Mesodermal cell (in vitro differentiated cells): ENCODE measurements around the gene EPHB1.

Source experiments
- H3K27ac ChIP-seq: 2 replicates; pipeline ENCODE4 v1.7.0; 2013; ENCODE audit warnings: mild to moderate bottlenecking, low read depth, low read length, moderate library complexity; ENCODE audit not compliant: severe bottlenecking
- H3K36me3 ChIP-seq: 2 replicates; pipeline ENCODE4 v1.7.1; 2013; ENCODE audit warnings: mild to moderate bottlenecking, low read length, moderate library complexity; ENCODE audit not compliant: control insufficient read depth, insufficient read depth
- H3K4me1 ChIP-seq: one replicate; pipeline ENCODE4 v1.7.1; 2013; ENCODE audit warnings: mild to moderate bottlenecking, low read length; ENCODE audit not compliant: insufficient read depth, control insufficient read depth, poor library complexity, severe bottlenecking
- H3K4me3 ChIP-seq: 2 replicates; pipeline ENCODE4 v1.7.0; 2013; ENCODE audit warnings: low read length, control low read depth, mild to moderate bottlenecking; ENCODE audit not compliant: insufficient read depth, poor library complexity, severe bottlenecking; ENCODE audit errors: extremely low read depth
- H3K9me3 ChIP-seq: 2 replicates; pipeline ENCODE4 v1.7.1; 2013; ENCODE audit warnings: mild to moderate bottlenecking, low read length, moderate library complexity; ENCODE audit not compliant: control insufficient read depth
- WGBS, 2 experiments: methylation state at CpG; one replicate each; pipeline ENCODE4 v1.1.5; 2013; ENCODE audit warnings: missing lambda C conversion rate in 2 of 2; ENCODE audit not compliant: insufficient coverage in 2 of 2; 5-methylcytosine and 5-hydroxymethylcytosine counted together

The EPHB1 gene

DNA sequence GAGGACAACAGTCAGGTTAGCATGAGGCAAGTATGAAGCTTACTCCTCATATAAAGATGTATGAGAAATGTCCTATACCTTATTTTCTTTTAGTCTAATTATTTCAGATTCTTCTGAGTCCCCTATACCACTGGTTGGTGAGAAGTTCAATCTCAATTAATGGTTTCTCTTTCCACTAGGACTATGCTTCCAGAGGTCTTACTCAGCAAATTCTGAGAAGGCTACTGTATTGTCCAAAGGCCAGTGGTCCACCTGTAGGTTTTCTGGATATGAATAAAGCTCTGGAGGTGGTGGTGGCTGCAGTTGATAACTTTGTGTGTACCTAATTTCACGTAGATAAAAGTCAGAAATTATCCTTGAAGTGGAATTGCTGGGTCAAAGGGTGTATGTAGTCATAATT lies 149.4 kb downstream of the EPHB1 start:
- WGBS, 2 experiments: no CpG with 5 or more reads among the region's 1 CpG
- Histone ChIP-seq H3K4me1 (no peaks in the 10 kb centered on the region), H3K27ac (no peak overlapping the region), H3K4me3 (no peak overlapping the region), H3K36me3 (no peaks in the 10 kb centered on the region), H3K9me3 (no peaks in the 10 kb centered on the region)

DNA sequence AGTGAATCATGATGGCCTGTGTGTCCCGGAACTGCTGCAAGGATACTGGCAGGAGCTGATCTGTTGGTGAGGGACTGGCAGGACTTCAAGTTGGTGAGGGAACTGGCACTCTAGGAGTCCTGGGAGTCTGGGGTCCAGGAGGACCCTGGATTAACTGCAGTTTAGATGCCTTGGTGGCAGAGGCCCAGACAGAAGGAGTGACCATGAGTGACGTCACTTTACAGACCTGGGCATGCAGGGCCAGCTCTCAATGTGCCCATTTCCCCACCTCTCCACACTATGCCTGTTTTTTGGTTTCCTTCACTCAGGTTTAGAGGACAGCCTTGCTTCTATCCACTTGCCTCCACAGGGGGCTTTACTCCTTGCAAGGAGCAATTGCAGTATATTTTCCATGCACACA lies 154.1 kb downstream of the EPHB1 start:
- no peak overlapping the region for H3K4me3 ChIP-seq
- no peaks in the 10 kb centered on the region for H3K36me3 ChIP-seq
- H3K9me3 ChIP-seq: no peaks in the 10 kb centered on the region
- 96% methylated on average over 2 of the region's 2 CpGs; no CpG with 5 or more reads in 1 of the 2 experiments for WGBS, 2 experiments
- no peaks in the 10 kb centered on the region for H3K4me1 ChIP-seq
- H3K27ac ChIP-seq: no peak overlapping the region

DNA sequence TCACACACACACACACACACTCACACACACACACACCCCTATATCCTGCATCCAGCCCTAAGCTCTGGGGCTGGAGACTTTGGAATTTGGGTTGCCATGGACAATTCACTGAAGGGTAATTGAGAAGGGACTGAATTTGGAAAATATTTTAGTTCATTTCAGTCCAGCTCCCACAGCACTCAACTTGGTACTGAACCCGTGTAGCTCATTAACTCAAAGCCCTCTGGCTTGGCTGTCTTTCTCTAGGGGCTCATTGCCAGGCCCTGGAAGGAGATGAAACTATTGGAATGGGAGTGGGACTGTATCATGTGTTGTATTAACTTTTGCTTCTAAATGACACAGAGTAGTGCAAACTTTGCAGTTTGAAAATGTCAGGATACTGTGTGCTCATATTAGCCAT lies 157.3 kb downstream of the EPHB1 start:
- Histone ChIP-seq H3K4me1 (no peaks in the 10 kb centered on the region), H3K27ac (no peak overlapping the region), H3K36me3 (no peaks in the 10 kb centered on the region), H3K9me3 (no peaks in the 10 kb centered on the region), H3K4me3 (no peak overlapping the region)
- no CpG with 5 or more reads among the region's 1 CpG for WGBS, 2 experiments

DNA sequence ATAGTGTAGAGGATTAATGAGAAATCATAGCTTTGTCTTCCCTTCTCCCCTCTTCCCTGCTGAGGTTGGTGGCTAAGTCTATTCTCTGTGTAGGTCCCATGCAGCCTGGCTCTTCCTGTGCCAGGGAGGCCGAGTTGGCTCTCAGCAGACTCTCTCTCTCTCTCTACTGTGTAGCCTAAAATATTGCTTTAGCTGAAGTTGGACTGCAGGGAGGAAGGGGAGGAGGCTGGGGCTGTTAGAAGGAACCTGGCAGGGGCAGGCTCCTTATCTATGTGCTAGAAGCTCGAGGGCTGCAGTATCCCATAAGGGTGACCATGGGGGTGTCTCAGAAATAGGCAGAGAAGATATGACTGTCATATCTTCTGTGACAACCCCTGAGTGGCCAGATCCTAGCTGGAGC lies 160.8 kb downstream of the EPHB1 start:
- WGBS, 2 experiments: 73 to 83% methylated on average over 1 to 2 of the region's 2 CpGs
- no peak overlapping the region for H3K4me3 ChIP-seq
- no peaks in the 10 kb centered on the region for H3K9me3 ChIP-seq
- no peak overlapping the region for H3K27ac ChIP-seq
- no peaks in the 10 kb centered on the region for H3K4me1 ChIP-seq
- H3K36me3 ChIP-seq: no peaks in the 10 kb centered on the region

DNA sequence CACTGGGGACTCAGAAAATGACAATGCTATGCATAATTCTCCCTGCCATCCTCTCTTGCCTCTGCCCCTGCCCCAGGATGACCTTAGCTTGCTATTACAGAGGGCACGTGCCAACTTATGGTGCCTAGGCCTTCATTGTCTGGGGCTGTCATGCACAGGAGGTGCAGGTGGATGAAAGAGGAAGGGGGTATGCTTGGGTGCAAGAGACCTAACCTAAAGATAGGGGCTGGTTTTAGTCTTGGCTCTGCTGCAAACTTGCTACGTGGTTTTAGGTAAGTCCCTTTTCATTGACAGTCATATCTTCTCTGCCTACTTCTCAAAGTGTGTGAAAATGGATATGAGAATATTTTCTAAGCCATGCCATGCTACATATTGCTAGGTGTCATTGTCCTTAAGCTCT lies 161.3 kb downstream of the EPHB1 start:
- 100% methylated on average over 1 of the region's 2 CpGs; no CpG with 5 or more reads in 1 of the 2 experiments for WGBS, 2 experiments

DNA sequence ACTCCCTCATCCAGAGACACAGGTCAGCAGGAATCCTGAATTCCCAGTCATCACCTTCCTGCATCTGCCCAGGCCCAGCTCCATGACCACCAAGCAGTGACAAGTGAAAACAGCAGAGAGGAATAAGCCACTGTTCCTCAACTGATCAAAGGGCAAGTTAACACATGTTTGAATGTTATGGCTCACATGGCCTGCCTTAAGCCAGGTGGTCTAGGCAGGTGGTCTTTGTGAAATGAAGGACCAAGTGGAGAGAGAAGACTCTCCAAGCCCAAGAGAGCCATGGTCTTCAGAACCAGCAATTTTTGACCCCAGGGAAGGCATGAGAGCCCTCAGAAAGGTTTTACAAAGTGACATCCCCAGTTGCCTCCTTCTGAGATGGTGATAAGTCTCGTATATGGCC lies 161.8 kb downstream of the EPHB1 start:
- Histone ChIP-seq H3K4me3 (no peak overlapping the region), H3K4me1 (no peaks in the 10 kb centered on the region), H3K9me3 (no peaks in the 10 kb centered on the region), H3K27ac (no peak overlapping the region), H3K36me3 (no peaks in the 10 kb centered on the region)
- WGBS, 2 experiments: 67 to 100% methylated on average over 1 of the region's 1 CpG

More for the DNA sequence above, 161.3 kb downstream of the EPHB1 start:
- H3K36me3 ChIP-seq: no peaks in the 10 kb centered on the region
- no peak overlapping the region for H3K27ac ChIP-seq
- H3K9me3 ChIP-seq: no peaks in the 10 kb centered on the region
- no peaks in the 10 kb centered on the region for H3K4me1 ChIP-seq
- H3K4me3 ChIP-seq: no peak overlapping the region

DNA sequence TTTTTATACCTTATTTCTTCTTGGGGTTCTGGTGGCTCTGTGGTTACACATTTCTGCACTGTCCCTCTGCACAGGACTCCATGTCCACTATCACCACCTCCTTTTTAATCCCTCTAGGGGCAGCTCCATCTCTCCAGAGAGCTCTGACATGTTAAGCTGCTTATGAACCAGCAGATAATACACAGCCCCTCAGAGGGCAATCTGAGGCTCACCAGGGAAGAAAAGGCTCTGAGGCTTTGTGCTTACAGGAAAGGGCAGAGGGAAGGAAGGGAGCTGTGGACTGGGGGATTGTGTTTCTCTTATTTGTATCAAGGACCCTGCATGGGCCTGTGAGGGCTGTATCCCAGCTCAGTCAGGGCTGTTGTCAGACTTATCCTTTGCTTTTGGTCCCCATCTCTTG lies 164.5 kb downstream of the EPHB1 start:
- Histone ChIP-seq H3K9me3 (no peaks in the 10 kb centered on the region), H3K4me3 (no peak overlapping the region), H3K27ac (no peak overlapping the region), H3K36me3 (no peaks in the 10 kb centered on the region), H3K4me1 (no peaks in the 10 kb centered on the region)

DNA sequence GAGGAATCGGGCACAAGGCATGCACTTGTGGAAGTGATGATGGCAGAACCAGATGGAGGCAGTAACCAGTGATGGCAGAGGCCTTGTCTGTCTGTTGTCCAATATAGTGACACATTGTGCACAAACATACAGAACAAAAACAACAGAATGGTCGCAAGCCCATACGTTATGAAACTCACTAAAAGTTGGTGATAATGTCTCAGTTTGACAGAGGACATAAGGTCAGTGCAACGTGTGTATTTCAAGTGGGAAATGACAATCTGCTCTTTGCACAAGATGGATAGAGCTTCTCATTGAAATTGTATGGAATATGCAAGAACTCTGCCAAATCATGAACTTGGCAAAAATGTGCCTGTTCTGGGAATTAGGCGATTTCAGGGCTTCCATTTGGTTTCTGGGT lies 169.2 kb downstream of the EPHB1 start:
- WGBS, 2 experiments: 92 to 94% methylated on average over 4 to 5 of the region's 5 CpGs
- H3K4me3 ChIP-seq: no peak overlapping the region
- H3K4me1 ChIP-seq: no peaks in the 10 kb centered on the region
- no peak overlapping the region for H3K27ac ChIP-seq
- no peaks in the 10 kb centered on the region for H3K36me3 ChIP-seq
- H3K9me3 ChIP-seq: no peaks in the 10 kb centered on the region

DNA sequence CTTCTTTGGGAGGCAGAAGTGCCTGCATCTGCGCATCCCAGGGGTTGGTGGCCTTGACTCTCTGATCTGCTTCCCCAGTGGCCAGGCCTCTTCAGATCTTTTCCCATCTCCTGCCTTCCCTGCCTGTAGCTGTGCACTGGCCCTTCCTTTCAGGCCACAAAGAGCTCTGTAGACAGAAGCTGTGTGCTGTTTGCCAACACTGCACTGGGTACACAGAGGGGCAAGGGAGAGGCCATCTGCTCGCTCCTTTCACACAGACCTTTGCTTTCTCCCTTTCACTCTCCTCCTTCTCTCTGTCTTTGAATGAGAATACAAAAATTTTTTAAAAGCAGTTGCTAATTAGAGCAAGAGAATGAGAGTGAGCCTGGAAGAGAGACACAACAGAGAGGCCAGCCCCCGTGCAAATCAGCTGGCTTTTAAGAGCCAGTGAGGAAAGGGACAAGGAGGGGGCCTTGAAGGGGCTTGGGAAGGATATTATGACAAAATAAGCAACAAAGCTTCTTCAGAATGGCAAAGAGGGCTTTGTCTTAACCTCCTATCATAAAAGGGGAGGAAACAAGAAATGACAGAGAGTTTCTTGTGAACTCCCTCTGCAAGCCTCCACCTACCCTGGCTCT lies 170.9 kb downstream of the EPHB1 start:
- Histone ChIP-seq H3K4me3 (no peak overlapping the region), H3K4me1 (no peaks in the 10 kb centered on the region), H3K36me3 (no peaks in the 10 kb centered on the region), H3K27ac (no peak overlapping the region), H3K9me3 (no peaks in the 10 kb centered on the region)
- WGBS, 2 experiments: 65 to 90% methylated on average over 1 to 2 of the region's 3 CpGs

DNA sequence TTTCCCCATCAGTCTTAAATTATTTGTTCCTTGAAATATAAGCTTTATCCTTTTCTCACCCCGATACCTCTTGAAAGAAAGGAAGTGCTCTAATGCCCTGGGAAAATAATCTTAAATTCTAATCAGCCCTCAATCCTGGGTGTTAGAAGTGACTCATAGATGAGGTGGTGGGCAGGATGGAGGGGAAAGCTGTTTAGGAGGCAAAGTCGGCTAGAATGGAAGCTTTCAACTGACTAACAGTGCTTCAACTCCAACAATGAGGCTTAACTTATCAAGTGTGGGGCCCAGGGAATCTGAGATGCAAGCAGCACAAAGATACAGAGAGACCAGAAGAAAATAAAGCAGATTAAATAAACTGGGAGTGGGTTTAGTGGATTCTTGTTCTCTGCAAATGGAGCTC lies 175.8 kb downstream of the EPHB1 start:
- H3K4me1 ChIP-seq: peaks cover 8% of the 10 kb centered on the region
- no peak overlapping the region for H3K4me3 ChIP-seq
- WGBS, 2 experiments: 63% methylated on average over 1 of the region's 2 CpGs; no CpG with 5 or more reads in 1 of the 2 experiments
- no peaks in the 10 kb centered on the region for H3K9me3 ChIP-seq
- H3K36me3 ChIP-seq: no peaks in the 10 kb centered on the region
- H3K27ac ChIP-seq: no peak overlapping the region

DNA sequence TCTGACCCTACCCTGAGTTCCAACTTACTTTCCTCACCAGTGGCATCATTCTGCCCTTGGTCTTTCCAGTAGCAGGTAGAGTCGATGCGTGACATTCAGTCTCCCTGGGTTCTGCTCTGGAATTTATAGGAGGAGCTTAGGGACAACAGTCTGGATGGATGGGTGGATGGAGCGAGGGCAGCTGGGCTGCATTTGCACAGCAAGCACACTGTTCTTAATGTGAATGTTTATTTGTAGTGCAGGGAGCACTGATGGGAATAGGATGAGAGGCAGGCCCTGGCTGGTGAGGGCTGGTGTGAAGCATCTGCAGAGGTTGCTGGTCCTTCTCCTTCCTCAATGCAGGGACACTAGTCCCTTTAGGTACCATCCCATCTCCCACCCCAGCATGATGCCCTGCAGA lies 176.2 kb downstream of the EPHB1 start:
- no peaks in the 10 kb centered on the region for H3K9me3 ChIP-seq
- H3K4me1 ChIP-seq: peaks cover 8% of the 10 kb centered on the region
- H3K4me3 ChIP-seq: no peak overlapping the region
- H3K36me3 ChIP-seq: no peaks in the 10 kb centered on the region
- no peak overlapping the region for H3K27ac ChIP-seq
- WGBS, 2 experiments: 37 to 72% methylated on average over 3 of the region's 3 CpGs
